HG03045 (cell line): ENCODE data around the gene DNAH2.

Experiments
- ATAC-seq: cut with Tn5 transposase; IDR thresholded peaks from one replicate; pipeline ENCODE4 v1.9.1; 2021; ENCODE audit warnings: mild to moderate bottlenecking, moderate library complexity; ENCODE audit not compliant: unreplicated experiment

DNAH2 gene

GRCh38 chr17:7848739-7849129 is 131.2 kb downstream of the DNAH2 start:
- no peak for ATAC-seq

- no peak for ATAC-seq
Measured at GRCh38 chr17:7849130-7849750, 131.7 kb downstream of the DNAH2 start.

GRCh38 chr17:7849751-7850504 is 132.4 kb downstream of the DNAH2 start:
- no peak for ATAC-seq

DNA sequence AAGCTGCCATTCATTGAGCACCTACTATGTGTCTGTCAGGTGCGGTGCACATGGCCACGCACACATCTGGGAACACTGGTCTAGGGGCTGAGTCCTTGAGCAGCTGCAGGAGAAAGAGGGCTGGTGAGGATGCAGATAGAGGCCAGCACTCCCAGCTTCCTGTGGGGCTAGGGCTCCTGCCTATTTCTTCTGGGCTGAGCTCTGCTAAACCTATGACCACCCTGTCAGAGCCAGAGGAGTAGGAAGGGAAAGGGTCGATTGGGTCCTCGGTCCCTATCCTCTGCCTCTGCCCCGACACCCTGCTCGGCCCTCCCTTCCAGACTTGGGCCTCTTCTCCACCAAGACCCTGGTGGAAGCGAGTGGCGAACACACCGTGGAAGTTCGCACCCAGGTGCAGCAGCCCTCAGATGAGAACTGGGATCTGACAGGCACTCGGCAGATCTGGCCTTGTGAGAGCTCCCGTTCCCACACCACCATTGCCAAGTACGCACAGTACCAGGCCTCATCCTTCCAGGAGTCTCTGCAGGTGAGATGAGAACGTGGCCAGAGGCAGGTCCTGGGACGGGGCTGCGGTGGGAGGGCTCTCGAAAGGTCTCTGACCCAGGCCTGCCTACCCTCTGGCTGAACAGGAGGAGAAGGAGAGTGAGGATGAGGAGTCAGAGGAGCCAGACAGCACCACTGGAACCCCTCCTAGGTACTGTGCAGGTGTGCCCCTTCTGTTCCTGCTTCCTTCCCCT is 133.3 kb downstream of the DNAH2 start:
- ATAC-seq: no peak

- ATAC-seq: peak; percentile 68
Measured at GRCh38 chr17:7851438-7852261, 134.1 kb downstream of the DNAH2 start.

DNA sequence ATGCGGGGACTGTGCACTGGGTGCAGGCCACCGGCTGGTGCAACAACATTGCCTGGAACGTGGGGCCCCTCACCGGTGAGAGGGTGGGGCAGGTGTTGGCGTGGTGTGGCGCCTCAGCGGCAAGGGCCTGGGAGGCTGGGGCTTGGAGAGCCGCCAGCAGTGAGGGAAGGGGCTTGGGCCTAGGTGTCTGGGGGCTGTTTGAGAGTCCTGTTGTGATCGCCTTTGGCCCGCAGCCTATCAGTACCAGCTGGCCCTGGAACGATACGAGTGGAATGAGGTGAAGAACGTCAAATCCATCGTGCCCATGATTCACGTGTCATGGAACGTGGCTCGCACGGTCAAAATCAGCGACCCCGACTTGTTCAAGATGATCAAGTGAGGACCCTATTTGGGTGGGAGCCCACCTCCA is 134.7 kb downstream of the DNAH2 start:
- no peak for ATAC-seq

GRCh38 chr17:7852919-7853690 is 135.6 kb downstream of the DNAH2 start:
- no peak for ATAC-seq

DNA sequence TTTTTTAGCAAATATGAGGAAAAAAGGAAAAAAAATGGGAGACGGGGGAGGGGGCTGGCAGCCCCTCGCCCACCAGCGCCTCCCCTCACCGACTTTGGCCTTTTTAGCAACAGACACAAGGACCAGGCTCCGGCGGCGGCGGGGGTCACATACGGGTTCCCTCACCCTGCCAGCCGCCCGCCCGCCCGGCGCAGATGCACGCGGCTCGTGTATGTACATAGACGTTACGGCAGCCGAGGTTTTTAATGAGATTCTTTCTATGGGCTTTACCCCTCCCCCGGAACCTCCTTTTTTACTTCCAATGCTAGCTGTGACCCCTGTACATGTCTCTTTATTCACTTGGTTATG is 136.1 kb downstream of the DNAH2 start:
- no peak for ATAC-seq

GRCh38 chr17:7854078-7854777 is 136.7 kb downstream of the DNAH2 start:
- no peak for ATAC-seq

DNA sequence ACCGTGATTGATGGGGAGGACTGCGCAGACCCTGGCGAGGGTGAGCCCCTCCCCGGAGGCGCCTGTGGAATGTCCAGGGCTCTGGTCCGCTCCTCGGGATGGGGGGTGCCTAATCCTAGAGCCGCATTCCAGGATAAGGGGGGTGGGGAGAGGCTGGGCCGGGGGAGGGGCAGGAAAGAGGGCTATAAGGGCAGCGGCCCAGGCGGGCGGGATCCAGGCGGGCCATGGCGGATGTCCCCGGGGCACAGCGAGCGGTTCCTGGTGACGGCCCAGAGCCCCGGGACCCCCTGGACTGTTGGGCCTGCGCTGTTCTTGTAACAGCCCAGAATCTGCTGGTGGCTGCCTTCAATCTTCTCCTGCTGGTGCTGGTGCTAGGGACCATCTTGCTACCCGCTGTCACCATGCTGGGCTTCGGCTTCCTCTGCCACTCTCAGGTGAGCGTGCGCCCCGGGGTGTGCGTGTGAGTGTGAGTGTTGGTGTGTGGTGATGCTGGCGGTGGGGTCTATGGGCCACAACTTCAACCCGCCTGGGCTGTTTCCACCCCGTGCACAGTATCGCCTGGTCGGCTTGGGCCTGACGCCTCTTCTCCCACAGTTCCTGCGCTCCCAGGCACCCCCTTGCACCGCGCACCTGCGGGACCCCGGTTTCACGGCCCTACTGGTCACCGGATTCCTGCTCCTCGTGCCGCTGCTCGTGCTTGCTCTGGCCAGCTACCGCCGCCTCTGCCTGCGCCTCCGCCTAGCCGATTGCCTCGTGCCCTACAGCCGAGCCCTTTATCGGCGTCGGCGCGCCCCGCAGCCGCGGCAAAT is 137.5 kb downstream of the DNAH2 start, which contains the start of gene TMEM88:
Gene TMEM88, plus strand, starts transcription at position 216 of the 809 bp plus-strand sequence. Its CDS starts 9 bp downstream, at position 225.
- ATAC-seq: no peak

DNA sequence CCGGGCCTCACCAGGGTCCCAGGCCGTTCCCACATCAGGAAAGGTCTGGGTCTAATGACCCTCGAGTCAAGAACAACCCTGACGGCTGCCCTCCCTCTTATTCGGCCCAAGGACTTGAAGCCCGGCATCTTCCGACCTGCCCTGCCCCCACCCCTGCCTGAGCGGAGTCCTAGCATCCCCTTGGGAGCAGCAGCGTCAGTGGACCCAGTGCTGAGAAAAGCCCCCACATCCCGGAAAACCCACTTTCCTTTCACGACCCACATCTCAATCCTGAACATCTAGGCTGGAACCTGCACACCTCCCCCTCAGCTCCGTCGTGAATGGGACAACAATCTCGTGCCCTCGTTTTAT is 138.1 kb downstream of the DNAH2 start:
- ATAC-seq: no peak

DNA sequence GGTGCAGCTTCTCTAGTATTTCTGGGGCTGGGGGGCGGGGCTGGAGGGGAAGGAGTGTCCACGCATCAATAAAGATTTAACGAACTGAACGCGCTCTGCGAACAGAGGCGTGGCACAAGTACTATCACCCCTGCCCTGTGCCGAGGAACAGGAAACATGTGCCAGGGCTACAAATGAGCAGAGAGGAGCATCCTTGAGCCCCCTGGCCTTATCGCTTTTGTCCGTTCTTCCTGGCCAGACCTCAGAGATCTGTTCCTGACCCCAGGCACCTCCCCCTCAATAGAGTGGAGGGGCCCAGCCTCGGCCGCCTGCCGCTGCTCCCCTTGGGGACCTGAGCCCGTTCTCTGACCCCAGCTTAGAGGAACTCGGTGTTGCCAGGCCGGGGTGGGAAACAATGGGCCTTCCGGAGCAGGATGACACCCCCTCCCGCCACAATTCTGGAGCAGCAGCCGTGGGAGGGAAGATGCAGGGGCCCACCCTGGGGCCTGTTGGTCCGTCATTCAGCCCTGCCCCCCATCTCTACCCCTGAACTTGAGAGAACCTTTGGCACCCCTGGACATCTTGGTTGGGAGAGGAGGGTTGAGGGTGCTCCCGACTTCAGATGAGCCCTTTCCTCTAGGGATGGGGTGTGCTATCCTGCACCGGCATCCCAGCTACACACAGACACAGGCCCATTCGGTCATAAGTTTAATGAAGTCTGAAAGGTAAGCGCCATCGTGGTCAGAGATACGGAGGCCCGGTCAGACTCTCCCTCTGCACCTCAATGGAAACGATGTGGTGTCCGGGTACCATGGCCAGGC is 138.7 kb downstream of the DNAH2 start:
- no peak for ATAC-seq

DNA sequence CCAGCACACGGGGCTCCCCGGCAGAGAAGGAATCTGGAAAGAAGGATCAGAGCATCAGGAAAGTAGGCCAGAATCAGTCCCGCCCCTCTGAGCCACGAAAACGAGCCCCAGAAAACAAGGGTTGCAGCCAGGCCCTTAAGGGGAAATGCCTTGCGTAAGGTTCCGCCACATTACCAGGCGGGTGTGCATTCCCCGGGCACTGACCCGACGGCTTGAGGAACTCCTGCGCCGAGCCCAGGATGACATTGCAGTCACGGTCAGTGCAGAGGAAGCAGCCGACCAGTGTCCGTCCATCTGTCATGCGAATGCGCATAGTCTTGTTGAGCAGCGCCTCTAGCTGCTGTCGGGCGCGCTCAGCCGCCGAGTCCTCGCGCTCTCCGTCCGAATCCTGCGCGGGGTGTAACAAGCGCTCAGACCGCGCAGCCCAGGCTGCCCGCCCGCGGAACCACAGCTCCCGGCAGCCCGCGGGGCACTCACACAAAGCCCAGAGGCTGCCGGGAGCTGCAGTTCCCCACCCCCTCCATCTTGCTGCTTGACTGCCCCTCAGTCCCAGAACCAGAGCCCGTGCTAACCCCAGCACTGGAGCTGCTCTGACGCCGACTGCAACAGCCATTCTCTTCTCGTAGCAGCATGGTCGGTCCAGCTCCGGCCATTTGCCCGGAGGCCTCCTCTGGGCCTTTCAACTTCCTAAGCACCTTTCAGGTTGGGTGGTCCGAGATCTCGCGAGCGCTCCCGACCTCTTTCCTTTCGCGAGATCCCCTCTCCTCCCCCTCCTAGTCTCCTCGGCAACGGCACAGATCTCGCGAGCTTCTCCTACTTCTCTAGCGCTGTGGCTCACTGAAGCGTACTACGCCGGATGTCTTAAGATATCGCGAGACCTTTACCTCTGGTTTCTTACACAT is 139.5 kb downstream of the DNAH2 start, which contains the start of gene NAA38:
Gene NAA38, minus strand, starts transcription at position 749 of the 902 bp plus-strand sequence. Its CDS starts 96 bp downstream, at position 653.
- ATAC-seq: peak; percentile 68

DNA sequence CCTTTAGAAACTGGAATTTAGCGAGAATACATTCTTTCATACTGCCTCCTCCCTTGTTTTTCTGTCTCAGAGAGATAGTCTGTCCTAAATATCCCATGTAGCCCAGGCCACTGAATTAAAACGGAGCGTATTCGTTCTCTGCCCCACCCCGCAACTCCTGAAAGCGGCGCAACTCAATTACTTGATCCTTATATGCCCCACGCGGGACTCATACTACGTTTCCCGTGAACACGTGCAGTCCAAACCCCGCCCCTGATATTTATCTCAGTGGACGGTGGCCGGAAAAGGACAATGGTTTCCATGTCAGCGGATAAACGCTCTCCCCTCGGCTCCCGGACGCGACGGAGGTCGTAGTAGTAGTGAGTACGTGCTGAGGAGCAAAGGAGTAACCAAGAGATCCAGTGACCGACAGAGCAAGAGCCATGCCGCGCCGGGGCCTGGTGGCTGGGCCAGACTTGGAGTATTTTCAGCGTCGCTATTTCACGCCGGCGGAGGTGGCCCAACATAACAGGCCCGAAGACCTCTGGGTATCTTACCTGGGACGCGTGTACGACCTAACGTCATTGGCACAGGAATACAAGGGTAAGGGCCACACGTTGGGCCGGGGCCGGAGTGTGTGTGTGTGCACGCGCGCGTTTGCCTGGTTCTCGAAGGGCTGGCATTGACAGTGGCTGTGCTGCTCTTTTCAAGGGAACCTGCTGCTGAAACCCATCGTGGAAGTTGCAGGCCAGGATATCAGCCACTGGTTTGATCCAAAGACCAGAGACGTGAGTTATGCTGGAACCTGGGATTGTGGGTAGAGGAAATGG is 140.4 kb downstream of the DNAH2 start, which contains the start of gene CYB5D1:
Gene CYB5D1, plus strand, starts transcription at position 291 of the 809 bp plus-strand sequence. Its CDS starts 132 bp downstream, at position 423.
- peak; percentile 45 for ATAC-seq

- ATAC-seq: no peak
Measured at GRCh38 chr17:7858522-7858810, 140.9 kb downstream of the DNAH2 start.

DNA sequence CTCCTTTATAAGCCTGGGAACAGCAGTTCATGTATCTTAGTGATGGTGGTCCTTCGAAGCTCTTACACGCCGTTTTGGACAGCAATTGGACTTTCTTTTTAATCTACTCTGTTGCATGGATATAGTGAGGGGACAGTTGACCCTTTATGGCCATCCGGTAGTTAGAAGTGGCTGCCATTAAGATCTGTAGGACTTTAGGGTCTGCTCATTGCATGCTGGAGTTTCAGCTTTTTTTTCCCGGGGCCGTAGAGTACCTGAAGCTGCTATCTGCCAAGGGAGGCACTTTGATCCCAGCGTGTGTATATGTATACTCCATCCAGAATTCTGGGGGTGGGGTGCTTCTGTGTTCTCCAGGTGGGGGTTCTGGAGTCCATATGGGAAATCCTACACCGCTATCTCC is 141.5 kb downstream of the DNAH2 start:
- no peak for ATAC-seq
